Activated CD8-positive, alpha-beta memory T cell treated with anti-CD3 and anti-CD28 coated beads for 1 hour (primary cell): ENCODE results near the gene IFT81.
A peak's percentile ranks its signal among the peaks of the same experiment; 100 is the strongest.
"Not testable (repeated sequence)": the region's sequence is repeated elsewhere in the genome, so short reads cannot be mapped to it uniquely, and the experiment has no call there.

ENCODE experiments used
- DNase-seq, 2 donors: peaks; one replicate each; pipeline ENCODE4 v3.0.0-alpha.2; 2020; ENCODE audit warnings: low read depth in 1 of 2; ENCODE audit errors: extremely low read depth in 1 of 2

The IFT81 gene

GRCh38 chr12:110124269-110124995 lies at the start of gene IFT81:
Gene IFT81 (plus strand): TSS chr12:110124357. CDS start chr12:110127381, 3,024 bp downstream.
- DNase-seq = peak; percentile 86 to 97

- no peak for DNase-seq
These were observed 48.3 kb upstream of the IFT81 start for GRCh38 chr12:110075880-110076279.

GRCh38 chr12:110077800-110078199 lies 46.4 kb upstream of the IFT81 start:
- no peak for DNase-seq

- DNase-seq = peak; percentile 32 to 48
These were observed 44.4 kb upstream of the IFT81 start for GRCh38 chr12:110079477-110080400.

GRCh38 chr12:110080410-110080809 lies 43.7 kb upstream of the IFT81 start:
- DNase-seq = no peak

- no peak for DNase-seq
These were observed 39.7 kb upstream of the IFT81 start for GRCh38 chr12:110084314-110085015.

GRCh38 chr12:110088216-110088615 lies 35.9 kb upstream of the IFT81 start:
- DNase-seq = not testable (repeated sequence)

GRCh38 chr12:110088936-110089335 lies 35.2 kb upstream of the IFT81 start:
- no peak for DNase-seq

- no peak for DNase-seq
These were observed 33.7 kb upstream of the IFT81 start for GRCh38 chr12:110090266-110091135.

- DNase-seq = no peak
These were observed 32.9 kb upstream of the IFT81 start for GRCh38 chr12:110091136-110091711.

GRCh38 chr12:110093631-110094311 lies 30.4 kb upstream of the IFT81 start:
- DNase-seq = no peak

- peak in 1 of 2 donors; percentile 37 for DNase-seq
These were observed 23.7 kb upstream of the IFT81 start for GRCh38 chr12:110100315-110100970.

GRCh38 chr12:110102255-110102654 lies 21.9 kb upstream of the IFT81 start:
- no peak for DNase-seq

- DNase-seq = no peak
These were observed 19.7 kb upstream of the IFT81 start for GRCh38 chr12:110104188-110105094.

GRCh38 chr12:110105159-110105558 lies 19.0 kb upstream of the IFT81 start:
- DNase-seq = no peak

GRCh38 chr12:110105986-110106385 lies 18.2 kb upstream of the IFT81 start:
- DNase-seq = no peak

GRCh38 chr12:110107369-110108281 lies 16.5 kb upstream of the IFT81 start:
- DNase-seq = no peak
